Measurements from ENCODE around the gene MCIDAS.

DNA sequence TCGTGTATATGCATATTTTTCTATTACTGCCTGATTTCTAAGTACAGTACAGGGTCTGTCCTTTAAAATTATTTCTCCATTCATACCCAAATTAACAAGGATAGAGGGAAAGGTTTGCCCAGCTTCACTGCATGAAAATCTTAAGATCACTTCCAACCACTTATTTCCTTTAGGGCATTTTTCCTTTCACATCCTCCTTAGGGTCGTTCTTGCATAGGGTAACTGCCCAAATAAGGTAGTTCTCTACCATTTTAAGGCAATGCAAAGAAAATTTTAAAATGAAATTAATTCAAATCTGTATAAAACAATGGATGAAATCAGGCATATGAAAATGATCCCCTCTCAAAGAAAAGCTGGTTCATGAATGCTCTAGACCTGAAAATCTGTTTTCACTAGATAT, 50.0 kb downstream of the MCIDAS start:
- TF ChIP-seq POLR2AphosphoS5 (IDR thresholded peaks at IDR 0.05): no peak
- no peak for TF ChIP-seq CTCF (IDR thresholded peaks at IDR 0.05)
- no peak for TF ChIP-seq POLR2A (IDR thresholded peaks at IDR 0.05)

Data from prostate gland (tissue), 2 donors.